Measurements from ENCODE around the gene PEX10.
A peak's percentile ranks its signal among the peaks of the same experiment; 100 is the strongest.
"Not testable (repeated sequence)": the region's sequence is repeated elsewhere in the genome, so short reads cannot be mapped to it uniquely, and the experiment has no call there.

Gene PEX10

GRCh38 chr1:2412395-2412772 lies at the start of gene PEX10:
PEX10 (minus strand) TSS chr1:2412564; CDS start chr1:2412502, 62 bp downstream.
- DNase-seq (ENCODE audit: low read depth in 2 of 2), result peak; percentile 98 to 99

- DNase-seq (ENCODE audit: low read depth in 2 of 2), result no peak
Observed at GRCh38 chr1:2460996-2461751, 48.8 kb upstream of the PEX10 start.

- no peak for DNase-seq (ENCODE audit: low read depth in 2 of 2)
Observed at GRCh38 chr1:2460203-2460602, 47.8 kb upstream of the PEX10 start.

- DNase-seq (ENCODE audit: low read depth in 2 of 2), result no peak
Observed at GRCh38 chr1:2459757-2460156, 47.4 kb upstream of the PEX10 start.

GRCh38 chr1:2459102-2459753 lies 46.9 kb upstream of the PEX10 start:
- DNase-seq (ENCODE audit: low read depth in 2 of 2), result not testable (repeated sequence)

GRCh38 chr1:2458687-2459086 lies 46.3 kb upstream of the PEX10 start:
- no peak for DNase-seq (ENCODE audit: low read depth in 2 of 2)

- DNase-seq (ENCODE audit: low read depth in 2 of 2), result no peak
Observed at GRCh38 chr1:2457444-2457843, 45.1 kb upstream of the PEX10 start.

GRCh38 chr1:2455757-2456156 lies 43.4 kb upstream of the PEX10 start:
- no peak for DNase-seq (ENCODE audit: low read depth in 2 of 2)

GRCh38 chr1:2454227-2454626 lies 41.9 kb upstream of the PEX10 start:
- no peak for DNase-seq (ENCODE audit: low read depth in 2 of 2)

GRCh38 chr1:2452932-2453315 lies 40.6 kb upstream of the PEX10 start:
- no peak for DNase-seq (ENCODE audit: low read depth in 2 of 2)

- DNase-seq (ENCODE audit: low read depth in 2 of 2), result no peak
Observed at GRCh38 chr1:2452201-2452931, 40.0 kb upstream of the PEX10 start.

GRCh38 chr1:2451741-2452140 lies 39.4 kb upstream of the PEX10 start:
- DNase-seq (ENCODE audit: low read depth in 2 of 2), result no peak

GRCh38 chr1:2449636-2450454 lies 37.5 kb upstream of the PEX10 start:
- no peak for DNase-seq (ENCODE audit: low read depth in 2 of 2)

- DNase-seq (ENCODE audit: low read depth in 2 of 2), result no peak
Observed at GRCh38 chr1:2448098-2448445, 35.7 kb upstream of the PEX10 start.

GRCh38 chr1:2447276-2448097 lies 35.1 kb upstream of the PEX10 start:
- DNase-seq (ENCODE audit: low read depth in 2 of 2), result no peak

GRCh38 chr1:2446861-2447260 lies 34.5 kb upstream of the PEX10 start:
- no peak for DNase-seq (ENCODE audit: low read depth in 2 of 2)

GRCh38 chr1:2446394-2446793 lies 34.0 kb upstream of the PEX10 start:
- DNase-seq (ENCODE audit: low read depth in 2 of 2), result no peak

- no peak for DNase-seq (ENCODE audit: low read depth in 2 of 2)
Observed at GRCh38 chr1:2445823-2446215, 33.5 kb upstream of the PEX10 start.

GRCh38 chr1:2445162-2445822 lies 32.9 kb upstream of the PEX10 start:
- no peak for DNase-seq (ENCODE audit: low read depth in 2 of 2)

GRCh38 chr1:2444138-2444591 lies 31.8 kb upstream of the PEX10 start:
- no peak for DNase-seq (ENCODE audit: low read depth in 2 of 2)
